ENCODE results near the gene DNAAF8. TPM values are rescaled to one million over a fixed set of nuclear protein-coding genes. Genes with fewer than 3 reads are reported as not detected.

Gene DNAAF8
- total and polyA plus RNA-seq, 2 of the 4 experiments (the other 2 are of a cell fraction): 0.54 to 1.7 TPM

DNA sequence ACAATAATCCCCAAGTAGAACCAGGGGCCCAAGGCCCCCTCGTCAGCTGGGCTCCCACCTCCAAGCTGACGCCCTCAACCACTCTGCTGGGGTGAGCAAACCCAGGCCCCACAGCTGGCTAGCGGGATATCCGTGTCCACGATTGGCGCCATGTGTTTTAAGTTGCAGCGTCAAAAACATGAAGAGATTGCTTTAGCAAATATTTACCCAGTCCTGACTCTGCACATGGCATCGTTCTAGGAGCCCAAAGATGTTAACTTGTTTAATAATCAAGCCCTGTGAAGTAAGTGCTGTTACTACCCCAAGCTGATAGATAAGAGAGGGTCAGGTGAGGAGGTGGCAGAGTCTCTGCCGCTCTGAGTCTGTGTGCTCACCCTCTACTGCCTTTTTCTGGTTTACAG, 54.2 kb downstream of the DNAAF8 start:
- no peak overlapping the region for H3K56ac ChIP-seq (ENCODE audit: extremely low read depth, insufficient read depth, low read length)
- TF ChIP-seq MAFK (IDR thresholded peaks at IDR 0.05; ENCODE audit: low read depth, low read length) (no peak), RAD21 (IDR thresholded peaks at IDR 0.05; ENCODE audit: low read length) (no peak), BHLHE40 (IDR thresholded peaks at IDR 0.05; ENCODE audit: low read depth, low read length) (no peak), RFX5 (IDR thresholded peaks at IDR 0.05; ENCODE audit: low read depth, low read length) (no peak), CHD1 (IDR thresholded peaks at IDR 0.05; ENCODE audit: low read depth, low read length) (no peak), SMC3 (IDR thresholded peaks at IDR 0.05; ENCODE audit: low read depth, low read length) (no peak), MAZ (IDR thresholded peaks at IDR 0.05; ENCODE audit: borderline replicate concordance, low read depth, low read length) (no peak), RCOR1 (IDR thresholded peaks at IDR 0.05; ENCODE audit: insufficient replicate concordance, low read length) (no peak)
- TF ChIP-seq, protein P1, sequence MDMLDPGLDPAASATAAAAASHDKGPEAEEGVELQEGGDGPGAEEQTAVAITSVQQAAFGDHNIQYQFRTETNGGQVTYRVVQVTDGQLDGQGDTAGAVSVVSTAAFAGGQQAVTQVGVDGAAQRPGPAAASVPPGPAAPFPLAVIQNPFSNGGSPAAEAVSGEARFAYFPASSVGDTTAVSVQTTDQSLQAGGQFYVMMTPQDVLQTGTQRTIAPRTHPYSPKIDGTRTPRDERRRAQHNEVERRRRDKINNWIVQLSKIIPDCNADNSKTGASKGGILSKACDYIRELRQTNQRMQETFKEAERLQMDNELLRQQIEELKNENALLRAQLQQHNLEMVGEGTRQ (IDR thresholded peaks at IDR 0.05; ENCODE audit: low read depth, low read length): no peak

More for the DNA sequence above, 54.2 kb downstream of the DNAAF8 start:
- H4K8ac ChIP-seq (ENCODE audit: low read depth in 2 of 2, low read length in 2 of 2): no peak overlapping the region
- H3K9me3 ChIP-seq (ENCODE audit: control insufficient read depth, insufficient read depth, low read length): no peaks in the 10 kb centered on the region
- no peak overlapping the region for H2BK20ac ChIP-seq (ENCODE audit: low read depth, low read length)
- ChIA-PET CTCF (no interaction called here), POLR2A (ENCODE audit: unreplicated experiment) (no interaction called here)
- no peak overlapping the region for H2BK120ac ChIP-seq (ENCODE audit: low read depth, low read length)
- H3K4me2 ChIP-seq (ENCODE audit: low read depth, low read length): no peak overlapping the region
- H3K36me3 ChIP-seq (ENCODE audit: control insufficient read depth, insufficient read depth, low read length): no peaks in the 10 kb centered on the region
- H2AK5ac ChIP-seq (ENCODE audit: low read depth, low read length): no peak overlapping the region
- intact Hi-C loops (cut with micrococcal nuclease): no loop called here
- no peak overlapping the region for H2AFZ ChIP-seq (replicated peaks; ENCODE audit: low read length, poor library complexity)
- no peak overlapping the region for H3K4me3 ChIP-seq (ENCODE audit: insufficient read depth, low read depth, low read length)
- H3K23ac ChIP-seq (ENCODE audit: low read depth, low read length): no peak overlapping the region
- no peak overlapping the region for H2BK15ac ChIP-seq (ENCODE audit: low read depth, low read length)
- ATAC-seq (ENCODE audit: low read depth) (no peak; the same call in 1 of the 2 replicates), DNase-seq (no peak)
- in situ Hi-C loops (cut with MboI; ENCODE audit: low sequenced_read_pairs): no loop called here
- H2BK5ac ChIP-seq (ENCODE audit: low read depth, low read length, poor library complexity, severe bottlenecking): no peak overlapping the region
- H3K9ac ChIP-seq (ENCODE audit: low read depth, low read length): no peak overlapping the region
- H4K5ac ChIP-seq (ENCODE audit: low read depth, low read length): no peak overlapping the region
- no peaks in the 10 kb centered on the region for H3K79me1 ChIP-seq (ENCODE audit: low read depth in 1 of 2, low read length in 2 of 2)
- no peaks in the 10 kb centered on the region for H4K20me1 ChIP-seq (ENCODE audit: insufficient read depth, low read length)
- no peak overlapping the region for H2AK9ac ChIP-seq (replicated peaks; ENCODE audit: low read depth, low read length, poor library complexity)
- no peaks in the 10 kb centered on the region for H3K4me1 ChIP-seq (ENCODE audit: control insufficient read depth, insufficient read depth, low read length)
- H3K4ac ChIP-seq (ENCODE audit: low read depth, low read length): no peak overlapping the region
- no peaks in the 10 kb centered on the region; the same call in 1 of the 2 replicates for H3K27me3 ChIP-seq (ENCODE audit: control insufficient read depth, insufficient read depth, low read length)
- dilution Hi-C loops (cut with HindIII; ENCODE audit: low sequenced_read_pairs, unreplicated experiment): no loop called here
- H4K91ac ChIP-seq (ENCODE audit: insufficient read depth, low read depth, low read length): no peak overlapping the region
- H3K27ac ChIP-seq (ENCODE audit: insufficient read depth, low read length): no peak overlapping the region
- H3K18ac ChIP-seq (ENCODE audit: low read depth, low read length): no peak overlapping the region
- no CpG with 5 or more reads among the region's 9 CpGs for WGBS, 2 experiments (ENCODE audit: extremely low coverage in 2 of 2, insufficient read length in 1 of 2)
- no TSS peak for BruUV-seq (replicated peaks)
- no peak overlapping the region for H3K14ac ChIP-seq (replicated peaks; ENCODE audit: low read depth, low read length)
- H3K9me1 ChIP-seq (ENCODE audit: insufficient read depth, low read length): 0 out of 2 replicates have a peak, but pooled peaks cover 3% of the 10 kb centered on the region

Data from IMR-90 (cell line).